PC-9 (cell line): Measurements from ENCODE around the gene C19orf25.

ENCODE experiments used
- CTCF ChIP-seq: fragments of 200-600 bp; sonication (generic); conservative IDR thresholded peaks from 2 replicates; pipeline ENCODE4 v1.6.1; 2017; ENCODE audit warnings: mixed run types, antibody characterized with exemption, mild to moderate bottlenecking, moderate library complexity
- EZH2 ChIP-seq: fragments of 200-600 bp; sonication (generic); IDR thresholded peaks from 2 replicates; pipeline ENCODE4 v1.8.0; 2017; ENCODE audit warnings: antibody characterized with exemption, low read depth

GRCh38 chr19:1455002-1455335, 24.0 kb downstream of the C19orf25 start:
- TF ChIP-seq CTCF (no peak), EZH2 (no peak)
